Measurements from ENCODE around the gene MTCL1.

DNA sequence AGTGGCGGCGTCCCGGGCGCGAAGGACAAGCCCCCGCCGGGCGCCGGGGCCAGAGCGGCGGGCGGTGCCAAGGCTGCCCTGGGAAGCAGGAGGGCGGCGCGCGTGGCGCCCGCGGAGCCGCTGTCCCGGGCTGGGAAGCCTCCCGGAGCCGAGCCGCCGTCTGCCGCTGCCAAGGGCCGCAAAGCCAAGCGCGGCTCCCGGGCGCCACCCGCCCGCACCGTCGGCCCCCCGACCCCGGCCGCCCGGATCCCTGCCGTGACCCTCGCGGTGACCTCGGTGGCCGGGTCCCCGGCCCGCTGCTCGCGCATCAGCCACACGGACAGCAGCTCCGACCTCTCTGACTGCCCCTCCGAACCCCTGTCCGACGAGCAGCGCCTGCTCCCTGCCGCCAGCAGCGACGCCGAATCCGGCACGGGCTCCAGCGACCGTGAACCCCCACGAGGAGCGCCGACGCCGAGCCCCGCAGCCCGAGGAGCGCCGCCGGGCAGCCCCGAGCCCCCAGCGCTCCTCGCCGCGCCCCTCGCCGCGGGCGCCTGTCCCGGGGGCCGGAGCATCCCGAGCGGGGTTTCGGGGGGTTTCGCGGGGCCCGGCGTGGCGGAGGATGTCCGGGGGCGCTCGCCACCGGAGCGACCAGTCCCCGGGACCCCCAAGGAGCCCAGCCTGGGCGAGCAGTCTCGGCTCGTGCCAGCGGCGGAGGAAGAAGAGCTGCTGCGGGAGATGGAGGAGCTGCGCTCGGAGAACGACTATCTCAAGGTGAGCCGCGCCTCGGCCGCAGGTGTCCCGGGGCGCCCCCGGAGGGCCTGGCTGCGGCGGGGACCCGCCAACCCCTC is 820 bp downstream of the MTCL1 start:
- TF ChIP-seq CTCF (conservative IDR thresholded peaks at IDR 0.05 in 1 of 2, IDR thresholded peaks at IDR 0.05 in 1 of 2; ENCODE audit: low read depth in 1 of 2, low read length in 2 of 2) (no peak), EZH2 (IDR thresholded peaks at IDR 0.05; ENCODE audit: low read length, missing control alignments) (no peak)
